Liver (tissue), 3 donors: ENCODE data around the gene TTLL4.

Source experiments
- CTCF ChIP-seq: fragments of 150-350 bp; IDR thresholded peaks from 2 replicates; pipeline ENCODE4 v1.5.1; 2017; ENCODE audit warnings: improper control_type of control experiment, low read depth, low read length; ENCODE audit not compliant: missing input control
- EGR1 ChIP-seq, 2 donors: IDR thresholded peaks; 2 replicates each; pipeline ENCODE4 v1.6.1; 2016 to 2018; ENCODE audit warnings: antibody characterized with exemption in 2 of 2, low read depth in 2 of 2
- GABPA ChIP-seq, 2 donors: IDR thresholded peaks in 1 of 2; conservative IDR thresholded peaks in 1 of 2; 2 replicates each; pipeline ENCODE4 v1.6.1; 2016; ENCODE audit warnings: antibody characterized with exemption in 2 of 2, mild to moderate bottlenecking in 1 of 2, moderate library complexity in 1 of 2
- HNF4A ChIP-seq, 2 donors: conservative IDR thresholded peaks; 2 replicates each; pipeline ENCODE4 v1.6.1; 2016; ENCODE audit warnings: antibody characterized with exemption in 2 of 2, mild to moderate bottlenecking in 2 of 2
- JUND ChIP-seq, 2 donors: IDR thresholded peaks; 2 replicates each; pipeline ENCODE4 v1.6.1; 2016; ENCODE audit warnings: antibody characterized with exemption in 2 of 2
- RAD21 ChIP-seq, 2 donors: IDR thresholded peaks; 2 replicates each; pipeline ENCODE4 v1.6.1; 2016; ENCODE audit warnings: antibody characterized with exemption in 2 of 2, mild to moderate bottlenecking in 2 of 2
- REST ChIP-seq: IDR thresholded peaks from 2 replicates; pipeline ENCODE4 v1.6.1; 2016; ENCODE audit warnings: antibody characterized with exemption, mild to moderate bottlenecking
- SP1 ChIP-seq: IDR thresholded peaks from 2 replicates; pipeline ENCODE4 v1.6.1; 2018; ENCODE audit warnings: antibody characterized with exemption, mild to moderate bottlenecking
- TAF1 ChIP-seq: conservative IDR thresholded peaks from 2 replicates; pipeline ENCODE4 v1.6.1; 2016; ENCODE audit warnings: antibody characterized with exemption, mild to moderate bottlenecking
- YY1 ChIP-seq: IDR thresholded peaks from 2 replicates; pipeline ENCODE4 v1.6.1; 2016; ENCODE audit warnings: antibody characterized with exemption, mild to moderate bottlenecking
- ZBTB33 ChIP-seq: IDR thresholded peaks from 2 replicates; pipeline ENCODE4 v1.6.1; 2016; ENCODE audit warnings: antibody characterized with exemption
- TF ChIP-seq, protein P1 (sequence below): IDR thresholded peaks from 2 replicates; pipeline ENCODE4 v1.6.1; 2016; ENCODE audit warnings: antibody characterized with exemption
- donor health status: healthy.
- donor health status: healthy.

GRCh38 chr2:218736531-218736930 is 25.9 kb downstream of the TTLL4 start:
- no peak for TF ChIP-seq RAD21 (IDR thresholded peaks at IDR 0.05)
- no peak for TF ChIP-seq REST
- no peak for TF ChIP-seq CTCF
- TF ChIP-seq HNF4A (conservative IDR thresholded peaks at IDR 0.05) = no peak
- TF ChIP-seq SP1 = no peak
- TF ChIP-seq ZBTB33 = no peak
- no peak for TF ChIP-seq JUND (IDR thresholded peaks at IDR 0.05)
- TF ChIP-seq, protein P1, sequence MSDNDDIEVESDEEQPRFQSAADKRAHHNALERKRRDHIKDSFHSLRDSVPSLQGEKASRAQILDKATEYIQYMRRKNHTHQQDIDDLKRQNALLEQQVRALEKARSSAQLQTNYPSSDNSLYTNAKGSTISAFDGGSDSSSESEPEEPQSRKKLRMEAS = no peak
- no peak for TF ChIP-seq YY1
- no peak for TF ChIP-seq GABPA (IDR thresholded peaks at IDR 0.05 in 1 of 2, conservative IDR thresholded peaks at IDR 0.05 in 1 of 2)
- TF ChIP-seq EGR1 (IDR thresholded peaks at IDR 0.05; ENCODE audit: low read depth in 2 of 2) = no peak
- TF ChIP-seq TAF1 = no peak
